Putamen (tissue), 1 donor: Measurements from ENCODE around the gene ABHD2.
"Not testable (repeated sequence)": the region's sequence is repeated elsewhere in the genome, so short reads cannot be mapped to it uniquely, and the experiment has no call there.

Experiments
- DNase-seq: peaks from one replicate; pipeline ENCODE4 v3.0.0-alpha.2; 2016; ENCODE audit warnings: low spot score

ABHD2 gene

DNA sequence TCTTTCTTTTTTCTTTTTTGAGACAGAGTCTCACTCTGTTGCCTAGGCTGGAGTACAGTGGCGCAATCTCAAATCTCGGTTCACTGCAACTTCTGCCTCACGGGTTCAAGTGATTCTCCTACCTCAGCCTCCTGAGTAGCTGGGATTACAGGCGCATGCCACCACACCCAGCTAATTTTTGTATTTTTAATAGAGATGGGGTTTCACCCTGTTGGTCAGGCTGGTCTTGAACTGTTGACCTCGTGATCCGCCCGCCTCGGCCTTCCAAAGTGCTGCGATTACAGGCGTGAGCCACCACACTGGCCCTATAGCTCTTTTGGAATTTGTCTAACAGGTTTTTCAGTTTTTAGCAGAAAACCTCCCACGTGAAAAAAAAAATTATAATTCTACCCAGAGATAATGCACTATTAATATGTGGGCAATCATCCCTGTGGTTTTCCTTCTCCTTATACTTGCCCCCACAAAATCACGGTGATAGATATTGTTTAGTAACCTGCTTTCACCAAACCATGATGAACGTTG lies 32.3 kb downstream of the ABHD2 start:
- not testable (repeated sequence) for DNase-seq

- no peak for DNase-seq
Measured at GRCh38 chr15:89121414-89121813, 33.2 kb downstream of the ABHD2 start.

DNA sequence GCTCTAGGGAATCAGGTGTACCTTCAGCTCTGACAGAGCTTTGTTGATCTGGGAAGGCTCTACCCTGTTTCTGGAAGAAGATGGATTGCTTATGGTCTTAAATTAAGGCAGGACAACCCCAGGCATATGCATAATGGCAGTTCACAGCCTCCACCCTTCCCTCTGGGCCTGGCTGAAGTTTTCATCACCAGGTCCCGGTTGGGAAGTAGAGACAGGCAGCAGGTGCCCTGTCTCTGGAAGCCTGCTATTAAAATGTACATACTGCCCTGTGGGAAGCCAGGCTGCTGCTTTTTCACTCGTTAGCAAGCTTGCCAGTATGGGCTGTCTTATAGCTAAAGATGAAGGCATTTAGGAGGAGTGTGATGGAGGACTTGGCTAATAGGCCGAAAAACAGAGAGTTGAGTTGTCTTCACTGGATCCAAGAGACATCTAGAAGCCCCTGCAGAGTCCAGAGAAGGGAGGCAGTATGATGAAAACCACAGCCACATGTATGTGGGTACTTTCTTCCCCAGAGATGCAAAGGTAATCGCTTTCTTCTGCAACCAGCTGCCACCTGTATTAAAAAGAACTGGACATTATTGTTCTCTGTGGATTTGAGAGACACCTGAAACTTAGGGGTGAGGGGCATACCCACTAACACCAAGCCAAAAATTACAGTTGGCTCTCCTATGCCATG lies 34.4 kb downstream of the ABHD2 start:
- no peak for DNase-seq

GRCh38 chr15:89123181-89123525 lies 34.9 kb downstream of the ABHD2 start:
- no peak for DNase-seq

GRCh38 chr15:89125088-89125826 lies 37.0 kb downstream of the ABHD2 start:
- no peak for DNase-seq

GRCh38 chr15:89126009-89126408 lies 37.8 kb downstream of the ABHD2 start:
- no peak for DNase-seq

DNA sequence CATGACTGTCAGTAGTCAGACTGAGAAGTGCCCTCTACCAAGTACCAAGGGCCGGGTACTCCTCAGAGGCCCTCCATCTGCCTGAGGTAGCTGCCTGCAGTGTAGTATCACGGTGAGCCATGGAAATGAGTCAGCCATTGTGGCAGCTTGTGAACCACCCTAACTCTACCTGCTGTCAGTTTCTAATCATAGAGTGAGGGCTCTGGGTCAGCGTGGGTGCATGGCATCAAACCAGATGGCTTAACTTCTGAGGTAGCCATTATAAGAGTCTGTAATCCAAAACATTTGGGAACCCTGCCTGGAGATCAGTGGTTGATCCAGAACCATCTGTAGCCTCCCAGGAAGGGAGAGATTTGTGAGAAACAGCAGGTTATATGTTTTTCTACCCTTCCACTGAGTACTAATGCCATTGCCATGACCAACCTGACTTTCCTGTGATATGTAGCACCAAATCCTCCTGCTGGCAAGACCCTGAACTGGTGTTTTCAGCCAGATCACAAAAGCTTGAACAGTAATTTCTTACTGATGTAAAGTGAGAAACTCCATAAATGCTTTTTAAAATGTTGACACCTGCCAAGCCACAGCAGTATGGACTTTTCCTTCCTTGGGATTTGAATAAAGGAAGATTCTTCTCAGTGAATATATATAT lies 38.9 kb downstream of the ABHD2 start:
- no peak for DNase-seq

DNA sequence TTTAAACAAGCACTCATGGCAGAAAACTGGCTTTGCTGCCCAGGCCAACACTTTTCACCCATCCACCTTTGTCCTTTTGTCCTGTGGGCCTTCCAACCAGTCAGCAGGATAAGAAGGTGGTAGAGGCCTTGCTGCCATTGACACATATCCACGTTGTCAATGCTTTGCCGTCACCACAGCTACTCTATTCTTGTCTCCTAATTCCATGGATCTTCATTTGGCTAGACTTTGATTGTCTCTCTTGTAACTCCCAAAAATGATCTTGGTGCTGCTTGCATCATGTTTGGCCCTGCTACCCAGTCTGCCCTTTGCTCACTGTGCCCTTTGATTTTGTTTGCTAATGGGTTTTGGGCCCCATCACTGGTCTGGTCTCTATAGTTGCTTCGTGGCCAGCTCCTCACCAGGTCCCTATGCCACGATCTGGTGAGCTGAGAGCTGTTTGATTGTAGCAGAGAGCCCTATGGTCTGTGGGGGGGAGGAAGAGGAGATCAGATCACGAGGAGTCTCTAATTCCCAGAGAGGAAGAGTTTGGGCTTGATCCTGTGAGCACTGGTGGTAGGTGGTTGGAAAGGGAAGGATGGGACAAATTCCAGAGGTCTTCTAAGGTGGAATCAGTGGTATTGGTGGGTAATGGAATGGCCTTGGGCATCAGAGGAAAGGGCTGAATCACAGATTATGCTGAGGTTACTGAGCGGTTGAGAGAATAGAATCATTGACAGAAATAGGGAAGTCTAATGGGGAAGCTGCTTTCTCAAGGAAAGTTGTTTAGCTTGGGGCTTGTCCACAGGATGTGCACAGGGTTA lies 40.3 kb downstream of the ABHD2 start:
- no peak for DNase-seq

DNA sequence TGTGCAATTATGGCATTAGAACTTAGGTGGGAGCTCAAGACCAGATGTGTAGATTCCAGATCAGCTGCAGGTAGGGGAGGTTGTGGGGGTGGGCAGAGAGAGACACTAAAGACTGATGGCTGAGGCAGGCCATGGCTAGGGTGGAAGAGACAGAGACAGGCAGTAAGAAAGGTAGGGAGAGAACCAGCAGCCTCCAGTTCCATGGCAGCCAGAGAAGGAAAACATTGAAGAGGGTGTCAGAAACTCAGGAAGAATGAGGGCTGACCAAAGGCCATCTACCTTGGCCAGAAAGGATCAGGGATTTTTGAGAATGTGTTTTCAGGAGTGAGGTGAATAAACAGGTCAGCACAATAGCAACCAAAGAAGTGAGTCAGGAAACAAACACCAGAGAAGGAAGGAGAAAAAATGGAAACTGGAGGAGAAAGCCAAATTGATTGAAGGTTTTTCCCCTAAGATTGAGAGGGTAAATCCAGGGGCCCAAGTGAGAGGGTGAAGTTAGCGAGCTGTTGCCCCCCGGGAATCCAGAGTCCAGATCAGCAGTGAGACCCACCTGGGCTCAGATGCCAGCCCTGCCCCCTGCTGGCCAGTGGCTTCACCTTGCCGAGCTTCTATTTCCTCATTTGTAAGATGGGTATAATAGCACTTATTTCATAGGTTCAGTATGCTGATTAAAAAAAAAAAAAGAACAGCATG lies 41.0 kb downstream of the ABHD2 start:
- DNase-seq, result no peak

DNA sequence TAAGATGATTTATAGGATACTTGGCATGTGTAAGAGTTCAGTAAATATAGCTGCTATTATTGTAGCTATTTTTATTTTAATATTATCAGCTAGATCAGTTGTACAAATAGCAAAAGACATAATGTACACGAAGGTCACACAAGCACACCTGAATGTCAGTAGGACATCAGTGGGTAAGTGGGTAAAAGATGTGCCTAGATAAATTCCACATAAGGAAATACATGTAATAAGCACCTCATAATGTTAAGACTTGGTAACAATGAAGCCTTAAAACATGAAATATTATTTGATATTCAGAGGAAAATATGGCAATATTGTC lies 41.5 kb downstream of the ABHD2 start:
- no peak for DNase-seq

- DNase-seq, result no peak
Measured at GRCh38 chr15:89130201-89130600, 41.9 kb downstream of the ABHD2 start.

DNA sequence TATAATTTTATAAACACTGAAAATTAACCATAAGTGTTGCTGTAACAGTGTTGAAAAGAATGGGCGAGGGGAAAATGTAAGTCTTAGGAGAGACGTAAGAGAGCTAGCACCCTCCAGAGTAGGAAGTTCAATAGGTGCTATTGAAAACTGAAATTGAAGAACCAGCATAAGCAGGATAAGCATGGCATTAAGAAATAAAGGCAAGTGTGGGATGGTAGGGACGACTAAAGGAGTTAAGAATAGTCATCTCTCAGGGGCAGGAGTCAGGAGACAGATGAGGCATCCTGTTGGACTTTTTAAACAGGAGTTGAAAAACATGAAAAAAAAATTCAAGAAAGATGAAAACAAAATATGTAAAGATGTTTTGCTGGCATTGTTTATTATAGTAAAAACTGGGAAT lies 43.5 kb downstream of the ABHD2 start:
- no peak for DNase-seq

GRCh38 chr15:89132611-89133507 lies 44.6 kb downstream of the ABHD2 start:
- DNase-seq, result no peak

DNA sequence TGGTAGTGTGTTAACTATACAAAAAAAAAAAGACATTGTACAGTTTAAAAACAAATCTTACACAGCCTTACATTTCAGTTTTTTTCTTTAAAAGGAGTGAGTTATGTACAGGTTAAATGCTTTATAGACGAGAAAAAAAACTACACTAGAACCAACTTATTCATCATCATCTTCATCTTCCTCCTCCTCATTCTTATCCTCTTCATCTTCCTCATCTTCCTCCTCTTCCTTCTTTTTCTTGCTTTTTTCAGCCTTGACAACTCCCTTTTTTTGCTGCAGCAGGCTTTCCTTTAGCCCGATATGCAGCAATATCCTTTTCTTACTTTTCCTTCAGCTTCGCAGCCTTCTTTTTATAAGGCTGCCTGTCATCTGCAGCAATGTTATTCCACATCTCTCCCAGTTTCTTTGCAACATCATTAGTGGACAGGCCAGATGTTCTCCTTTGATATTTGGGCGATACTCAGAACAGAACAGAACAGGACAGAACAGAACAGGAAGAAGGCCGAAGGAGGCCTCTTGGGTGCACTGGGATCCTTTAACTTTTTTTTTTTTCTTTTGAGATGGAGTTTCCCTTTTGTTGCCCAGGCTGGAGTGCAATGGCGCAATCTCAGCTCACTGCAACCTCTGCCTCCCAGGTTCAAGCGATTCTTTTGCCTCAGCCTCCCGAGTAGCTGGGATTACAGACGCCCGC lies 47.3 kb downstream of the ABHD2 start:
- not testable (repeated sequence) for DNase-seq

GRCh38 chr15:89136078-89136806 lies 48.0 kb downstream of the ABHD2 start:
- no peak for DNase-seq

- DNase-seq, result no peak
Measured at GRCh38 chr15:89136818-89137772, 48.8 kb downstream of the ABHD2 start.

- no peak for DNase-seq
Measured at GRCh38 chr15:89137926-89138325, 49.7 kb downstream of the ABHD2 start.

DNA sequence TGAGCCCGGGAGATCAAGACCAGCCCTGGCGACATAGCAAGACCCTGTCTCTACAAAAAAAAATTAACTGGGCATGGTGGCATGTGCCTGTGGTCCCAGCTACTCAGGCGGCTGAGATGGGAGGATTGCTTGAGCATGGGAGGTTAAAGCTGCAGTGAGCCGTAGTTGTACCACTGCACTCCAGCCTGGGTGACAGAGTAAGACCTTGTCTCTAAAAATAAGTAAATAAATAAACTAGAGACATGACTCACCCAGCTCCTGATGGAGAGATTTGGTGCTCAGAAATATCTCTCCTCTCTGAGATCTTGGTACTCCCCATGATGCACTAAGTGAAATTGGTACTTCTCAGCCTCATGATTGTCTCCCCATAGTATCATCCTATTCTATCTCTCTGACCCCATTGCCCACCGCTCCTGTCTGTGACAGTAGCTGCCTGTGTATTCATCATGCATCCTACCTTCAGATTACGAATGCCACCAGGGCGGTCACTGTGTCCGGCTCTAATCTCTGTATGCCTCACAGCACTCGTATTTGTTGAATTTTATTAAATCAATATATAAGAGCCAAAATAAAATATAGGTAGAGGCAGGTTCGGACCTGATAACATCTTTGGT lies 50.9 kb downstream of the ABHD2 start:
- DNase-seq, result no peak
